ENCODE data around the gene CHAT.
"Not testable (repeated sequence)": the region's sequence is repeated elsewhere in the genome, so short reads cannot be mapped to it uniquely, and the experiment has no call there.

The CHAT gene

DNA sequence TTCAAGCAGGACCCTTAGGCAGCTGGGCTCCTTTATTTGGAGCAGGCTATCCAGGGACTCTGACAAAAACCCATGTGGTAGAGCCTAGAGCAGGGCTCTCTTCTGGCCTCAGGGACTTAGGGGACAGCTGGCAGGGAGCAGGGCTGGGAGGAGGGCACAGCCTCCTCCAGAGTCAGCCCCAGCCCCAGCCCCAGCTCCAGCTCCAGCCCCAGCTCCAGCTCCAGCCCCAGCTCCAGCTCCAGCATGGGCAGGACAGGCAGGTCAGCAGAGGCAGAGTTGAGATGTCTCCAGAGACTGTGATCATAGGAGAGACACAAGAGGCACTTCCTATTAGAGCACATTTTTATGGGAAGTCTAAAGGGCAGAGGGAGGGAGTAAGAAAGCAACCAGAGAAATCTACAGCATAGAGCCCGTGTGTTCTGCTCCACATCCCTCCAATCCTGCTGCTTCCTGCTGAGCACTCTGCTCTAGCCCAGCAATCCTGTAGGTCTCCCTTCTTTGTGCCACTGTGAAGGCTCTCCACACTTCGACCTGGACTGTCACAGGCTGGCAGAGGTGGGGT lies 52.3 kb downstream of the CHAT start:
- TF ChIP-seq, protein P1, sequence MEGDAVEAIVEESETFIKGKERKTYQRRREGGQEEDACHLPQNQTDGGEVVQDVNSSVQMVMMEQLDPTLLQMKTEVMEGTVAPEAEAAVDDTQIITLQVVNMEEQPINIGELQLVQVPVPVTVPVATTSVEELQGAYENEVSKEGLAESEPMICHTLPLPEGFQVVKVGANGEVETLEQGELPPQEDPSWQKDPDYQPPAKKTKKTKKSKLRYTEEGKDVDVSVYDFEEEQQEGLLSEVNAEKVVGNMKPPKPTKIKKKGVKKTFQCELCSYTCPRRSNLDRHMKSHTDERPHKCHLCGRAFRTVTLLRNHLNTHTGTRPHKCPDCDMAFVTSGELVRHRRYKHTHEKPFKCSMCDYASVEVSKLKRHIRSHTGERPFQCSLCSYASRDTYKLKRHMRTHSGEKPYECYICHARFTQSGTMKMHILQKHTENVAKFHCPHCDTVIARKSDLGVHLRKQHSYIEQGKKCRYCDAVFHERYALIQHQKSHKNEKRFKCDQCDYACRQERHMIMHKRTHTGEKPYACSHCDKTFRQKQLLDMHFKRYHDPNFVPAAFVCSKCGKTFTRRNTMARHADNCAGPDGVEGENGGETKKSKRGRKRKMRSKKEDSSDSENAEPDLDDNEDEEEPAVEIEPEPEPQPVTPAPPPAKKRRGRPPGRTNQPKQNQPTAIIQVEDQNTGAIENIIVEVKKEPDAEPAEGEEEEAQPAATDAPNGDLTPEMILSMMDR (IDR thresholded peaks at IDR 0.05; ENCODE audit: control insufficient read depth, extremely low read depth, insufficient read depth): no peak
- no peak for DNase-seq (ENCODE audit: low read depth)
- no peak overlapping the region for H3K4me3 ChIP-seq (ENCODE audit: low read depth, low read length)

DNA sequence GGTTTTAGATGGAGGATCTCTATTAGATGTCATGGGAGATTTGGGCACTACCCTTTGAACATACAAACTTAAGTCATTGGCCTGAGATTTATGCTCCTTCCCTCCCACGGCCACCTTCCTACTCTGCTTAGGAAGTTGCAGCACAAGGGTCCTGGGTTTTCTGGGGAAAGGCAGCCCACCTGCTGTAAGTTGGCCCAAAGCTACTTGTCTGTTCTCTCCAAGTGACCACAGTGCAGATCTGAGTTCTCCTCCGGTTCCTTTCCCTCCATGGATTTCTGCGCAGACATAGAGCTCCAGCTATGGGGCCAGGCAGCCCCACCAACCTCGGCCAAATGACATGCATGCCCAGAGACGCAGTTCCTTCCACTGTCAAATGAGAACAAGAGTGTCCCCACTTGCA lies 52.8 kb downstream of the CHAT start:
- no peak overlapping the region for H3K4me3 ChIP-seq (ENCODE audit: low read depth, low read length)
- no peak for DNase-seq (ENCODE audit: low read depth)
- TF ChIP-seq, protein P1 (IDR thresholded peaks at IDR 0.05; ENCODE audit: control insufficient read depth, extremely low read depth, insufficient read depth): no peak

DNA sequence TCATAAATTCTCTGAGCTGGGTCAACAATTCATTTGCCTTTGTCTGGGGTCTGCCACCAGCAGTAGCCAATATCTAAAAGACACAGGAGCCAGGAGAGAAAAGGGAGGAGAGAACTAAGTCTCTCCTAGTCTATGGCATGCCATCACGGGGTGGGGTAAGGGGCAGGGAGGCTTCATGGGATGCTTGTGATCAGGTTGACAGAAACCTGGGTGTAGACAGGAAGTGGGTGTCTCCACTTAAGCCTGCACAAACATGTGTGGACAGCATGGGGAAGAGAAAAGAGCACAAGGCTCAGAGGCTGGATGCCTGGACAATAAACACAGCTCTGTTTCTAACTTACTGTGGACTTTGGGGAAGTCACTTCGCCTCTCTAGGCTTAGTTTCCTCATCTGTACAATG lies 54.2 kb downstream of the CHAT start:
- TF ChIP-seq, protein P1 (IDR thresholded peaks at IDR 0.05; ENCODE audit: control insufficient read depth, extremely low read depth, insufficient read depth): no peak
- DNase-seq (ENCODE audit: low read depth): no peak
- H3K4me3 ChIP-seq (ENCODE audit: low read depth, low read length): no peak overlapping the region

DNA sequence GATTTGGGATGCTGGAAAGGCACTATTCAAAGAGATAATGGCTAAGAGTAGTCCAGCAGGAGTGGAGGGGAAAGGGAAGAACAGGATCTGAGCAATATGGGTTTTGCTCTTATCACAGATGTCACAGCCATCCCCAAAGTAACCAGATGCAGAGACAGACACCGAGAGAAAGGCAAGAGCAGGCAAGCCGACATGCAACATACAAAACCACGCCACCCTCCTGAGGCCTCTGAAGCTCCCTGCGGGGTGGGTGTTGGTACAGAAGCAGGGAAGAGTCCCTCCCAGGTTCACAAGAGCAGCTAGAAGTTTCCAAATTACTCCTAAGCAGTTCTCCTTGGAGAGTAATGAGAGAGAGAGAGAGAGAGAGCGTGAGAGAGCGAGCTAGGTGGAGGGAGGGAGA lies 54.8 kb downstream of the CHAT start:
- DNase-seq (ENCODE audit: low read depth): no peak
- TF ChIP-seq, protein P1 (IDR thresholded peaks at IDR 0.05; ENCODE audit: control insufficient read depth, extremely low read depth, insufficient read depth): no peak
- no peak overlapping the region for H3K4me3 ChIP-seq (ENCODE audit: low read depth, low read length)

DNA sequence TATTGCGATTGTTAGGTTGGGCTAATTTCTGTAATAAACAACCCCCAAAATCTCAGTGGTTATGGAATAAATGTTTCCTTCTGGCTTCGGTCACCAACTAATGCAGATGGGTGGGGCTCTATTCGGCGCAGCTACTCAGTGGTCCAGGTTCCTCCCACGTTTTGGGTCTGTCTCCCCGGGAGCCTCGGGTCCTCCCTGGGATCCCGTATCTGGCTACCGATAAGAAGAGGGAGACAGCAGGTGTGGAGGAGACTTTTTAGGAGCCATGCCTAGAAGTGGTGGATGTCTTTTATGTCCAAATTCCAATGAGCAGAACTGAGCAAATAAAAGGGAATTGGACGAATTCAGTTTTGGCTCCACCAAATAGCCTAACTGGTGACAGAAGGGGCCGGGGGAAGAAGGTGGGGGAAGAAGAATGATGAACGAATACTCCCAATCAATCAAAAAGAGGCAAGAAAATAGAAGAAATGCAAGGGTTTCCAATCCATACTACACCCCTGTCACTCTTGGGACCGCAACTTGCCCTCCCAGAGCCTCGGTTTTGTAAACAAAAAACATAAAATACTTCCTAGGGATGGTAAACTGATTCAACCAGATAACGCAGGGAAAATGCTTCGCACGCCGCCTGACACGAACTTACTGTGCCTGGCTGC lies 65.1 kb downstream of the CHAT start:
- TF ChIP-seq, protein P1 (IDR thresholded peaks at IDR 0.05; ENCODE audit: control insufficient read depth, extremely low read depth, insufficient read depth): no peak
- H3K4me3 ChIP-seq (ENCODE audit: low read depth, low read length): no peak overlapping the region
- DNase-seq (ENCODE audit: low read depth): no peak

DNA sequence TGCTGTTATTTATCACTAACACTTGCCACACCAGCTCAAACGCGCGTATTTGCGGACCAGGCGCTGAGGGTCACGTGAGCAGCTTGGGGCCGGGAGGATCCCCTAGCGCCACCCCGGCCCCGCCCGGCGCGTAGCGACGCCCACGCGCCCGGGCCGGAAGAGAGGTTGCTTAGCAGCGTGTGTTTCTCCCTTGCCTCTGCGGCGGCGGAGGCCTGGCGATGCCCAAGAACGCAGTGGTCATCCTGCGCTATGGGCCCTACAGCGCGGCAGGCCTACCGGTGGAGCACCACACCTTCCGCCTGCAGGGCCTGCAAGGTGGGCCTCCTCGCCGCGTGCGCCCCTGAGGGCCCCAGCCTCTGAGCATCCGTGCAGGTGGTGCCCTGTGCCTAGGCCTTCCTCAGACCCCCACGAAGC lies 65.7 kb downstream of the CHAT start, which contains the start of gene C10orf53:
C10orf53 (plus strand) TSS at position 172 of the 414 bp plus-strand sequence; CDS start at position 219, 47 bp downstream.
- H3K4me3 ChIP-seq (ENCODE audit: low read depth, low read length): no peak within 1 kb of the TSS
- no peak for DNase-seq (ENCODE audit: low read depth)

DNA sequence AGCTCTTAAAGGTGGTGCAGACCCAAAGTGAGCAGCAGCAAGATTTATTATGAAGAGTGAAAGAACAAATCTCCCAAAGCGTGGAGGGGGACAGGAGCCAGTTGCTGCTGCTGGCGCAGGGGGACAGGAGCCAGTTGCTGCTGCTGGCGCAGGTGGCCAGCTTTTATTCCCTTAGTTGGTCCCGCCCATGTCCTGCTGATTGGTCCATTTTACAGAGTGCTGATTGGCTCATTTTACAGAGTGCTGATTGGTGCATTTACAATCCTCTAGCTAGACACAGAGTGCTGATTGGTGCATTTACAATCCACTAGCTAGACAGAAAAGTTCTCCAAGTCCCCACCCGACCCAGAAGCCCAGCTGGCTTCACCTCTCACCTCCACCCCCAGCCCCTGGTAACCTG lies 68.6 kb downstream of the CHAT start:
- not testable (repeated sequence) for DNase-seq (ENCODE audit: low read depth); H3K4me3 ChIP-seq (ENCODE audit: low read depth, low read length)

More for the DNA sequence above, 65.7 kb downstream of the CHAT start, which contains the start of gene C10orf53:
- TF ChIP-seq, protein P1 (IDR thresholded peaks at IDR 0.05; ENCODE audit: control insufficient read depth, extremely low read depth, insufficient read depth): no peak

Measured in LNCaP clone FGC (cell line).